Astrocyte (in vitro differentiated cells and primary cell): ENCODE results near the gene CRACDL. TPM values are rescaled to one million over a fixed set of nuclear protein-coding genes. Genes with fewer than 3 reads are reported as not detected.

Experiments
- DNase-seq: peaks from one replicate; pipeline ENCODE4 v3.0.0-alpha.2; 2010; ENCODE audit warnings: low read depth
- FAIRE-seq: peaks from 2 replicates; lab custom pipeline; 2011; peaks lifted over from hg19 to GRCh38; lab: Jason Lieb, UNC
- H2AFZ ChIP-seq: 2 replicates; pipeline ENCODE4 v1.6.0; 2012; ENCODE audit warnings: low read depth, low read length, inconsistent platforms
- H3K27ac ChIP-seq: 2 replicates; pipeline ENCODE4 v1.5.1; 2011; ENCODE audit warnings: low read depth, low read length, inconsistent platforms
- H3K27me3 ChIP-seq: 2 replicates; pipeline ENCODE4 v1.6.0; 2011; ENCODE audit warnings: low read length, inconsistent platforms; ENCODE audit not compliant: insufficient read depth
- H3K36me3 ChIP-seq: 2 replicates; pipeline ENCODE4 v1.5.1; 2011; ENCODE audit warnings: low read length, inconsistent platforms; ENCODE audit not compliant: insufficient read depth
- H3K4me1 ChIP-seq: 2 replicates; pipeline ENCODE4 v1.5.1; 2011; ENCODE audit warnings: low read length, inconsistent platforms; ENCODE audit not compliant: insufficient read depth
- H3K4me2 ChIP-seq: 2 replicates; pipeline ENCODE4 v1.6.0; 2012; ENCODE audit warnings: low read length, inconsistent platforms
- H3K4me3 ChIP-seq: 2 replicates; pipeline ENCODE4 v1.5.1; 2011; ENCODE audit warnings: low read depth, mild to moderate bottlenecking, low read length, inconsistent platforms; ENCODE audit not compliant: insufficient read depth
- H3K79me2 ChIP-seq: 2 replicates; pipeline ENCODE4 v1.6.0; 2012; ENCODE audit warnings: mild to moderate bottlenecking, low read length, inconsistent platforms; ENCODE audit not compliant: insufficient read depth
- H3K9ac ChIP-seq: 2 replicates; pipeline ENCODE4 v1.6.0; 2012; ENCODE audit warnings: mild to moderate bottlenecking, low read length, inconsistent platforms
- H3K9me3 ChIP-seq: 2 replicates; pipeline ENCODE4 v1.5.1; 2012; ENCODE audit warnings: low read depth, mild to moderate bottlenecking, low read length, inconsistent platforms; ENCODE audit not compliant: insufficient read depth
- H4K20me1 ChIP-seq: 2 replicates; pipeline ENCODE4 v1.6.0; 2012; ENCODE audit warnings: low read length, inconsistent platforms; ENCODE audit not compliant: insufficient read depth
- H3K27ac Mint-ChIP-seq: one replicate; pipeline ENCODE4 v1.8.0; 2021; ENCODE audit warnings: mild to moderate bottlenecking, mixed read lengths; ENCODE audit not compliant: unreplicated experiment
- H3K27me3 Mint-ChIP-seq: one replicate; pipeline ENCODE4 v1.8.0; 2021; ENCODE audit warnings: low read depth, mixed read lengths; ENCODE audit not compliant: unreplicated experiment
- H3K36me3 Mint-ChIP-seq: one replicate; pipeline ENCODE4 v1.8.0; 2021; ENCODE audit warnings: low read depth, mixed read lengths; ENCODE audit not compliant: unreplicated experiment
- H3K4me1 Mint-ChIP-seq: one replicate; pipeline ENCODE4 v1.8.0; 2021; ENCODE audit warnings: low read depth, mixed read lengths; ENCODE audit not compliant: unreplicated experiment
- H3K4me3 Mint-ChIP-seq: one replicate; pipeline ENCODE4 v1.8.0; 2021; ENCODE audit warnings: mild to moderate bottlenecking, moderate library complexity, mixed read lengths; ENCODE audit not compliant: unreplicated experiment
- H3K9me3 Mint-ChIP-seq: one replicate; pipeline ENCODE4 v1.8.0; 2021; ENCODE audit warnings: mild to moderate bottlenecking, mixed read lengths; ENCODE audit not compliant: unreplicated experiment
- CTCF ChIP-seq: IDR thresholded peaks from 2 replicates; pipeline ENCODE4 v1.5.1; 2011; ENCODE audit warnings: low read depth, mild to moderate bottlenecking, inconsistent platforms, low read length, moderate library complexity; ENCODE audit not compliant: insufficient read depth
- EZH2 ChIP-seq: IDR thresholded peaks from 2 replicates; pipeline ENCODE4 v1.6.1; 2012; ENCODE audit warnings: mild to moderate bottlenecking, low read length, inconsistent platforms; ENCODE audit not compliant: insufficient read depth
- total RNA-seq: library from RNA; stranded (reverse); gene quantifications from 2 replicates; pipeline ENCODE4 v1.2.1, GENCODE V29; 2021

CRACDL gene
- total RNA-seq, 1 donor from 2014 or later: 1.8 TPM

- Histone ChIP-seq H2AFZ (no peak overlapping the region), H3K9ac (peak overlapping the region; percentile 43), H3K79me2 (no peaks in the 10 kb centered on the region), H3K4me2 (peak overlapping the region; percentile 73), H3K9me3 (no peaks in the 10 kb centered on the region), H3K4me1 (peaks cover 54% of the 10 kb centered on the region), H3K4me3 (no peak overlapping the region), H3K27ac (peak overlapping the region; percentile 63), H3K36me3 (no peaks in the 10 kb centered on the region), H3K27me3 (no peaks in the 10 kb centered on the region), H4K20me1 (no peaks in the 10 kb centered on the region)
- peak; percentile 50 for DNase-seq
- H3K4me1 Mint-ChIP-seq: peaks cover 58% of the 10 kb centered on the region
- no peak overlapping the region for H3K4me3 Mint-ChIP-seq
- H3K9me3 Mint-ChIP-seq: no peaks in the 10 kb centered on the region
- H3K27ac Mint-ChIP-seq: peak overlapping the region; percentile 55
- FAIRE-seq: peak; percentile 37
- TF ChIP-seq CTCF: no peak
- H3K27me3 Mint-ChIP-seq: no peaks in the 10 kb centered on the region
- no peaks in the 10 kb centered on the region for H3K36me3 Mint-ChIP-seq
Measured at GRCh38 chr2:98911376-98912154, 24.5 kb downstream of the CRACDL start.

- FAIRE-seq: no peak
- no peaks in the 10 kb centered on the region for H3K27me3 Mint-ChIP-seq
- H3K9me3 Mint-ChIP-seq: no peaks in the 10 kb centered on the region
- H3K27ac Mint-ChIP-seq: no peak overlapping the region
- H3K27me3 ChIP-seq: no peaks in the 10 kb centered on the region
- H3K27ac ChIP-seq: no peak overlapping the region
- no peak overlapping the region for H3K4me3 ChIP-seq
- no peaks in the 10 kb centered on the region for H3K36me3 ChIP-seq
- no peaks in the 10 kb centered on the region for H4K20me1 ChIP-seq
- no peaks in the 10 kb centered on the region for H3K36me3 Mint-ChIP-seq
- H3K79me2 ChIP-seq: no peaks in the 10 kb centered on the region
- no peak for DNase-seq
- H3K4me1 Mint-ChIP-seq: peaks cover 57% of the 10 kb centered on the region
- H3K4me1 ChIP-seq: peaks cover 50% of the 10 kb centered on the region
- no peak for TF ChIP-seq CTCF
- TF ChIP-seq EZH2: no peak
- no peak overlapping the region for H3K4me3 Mint-ChIP-seq
- no peak overlapping the region for H3K9ac ChIP-seq
- no peak overlapping the region for H3K4me2 ChIP-seq
- no peak overlapping the region for H2AFZ ChIP-seq
- no peaks in the 10 kb centered on the region for H3K9me3 ChIP-seq
Measured at GRCh38 chr2:98911126-98911375, 25.0 kb downstream of the CRACDL start.

- Mint-ChIP-seq H3K4me1 (peaks cover 53% of the 10 kb centered on the region), H3K27me3 (no peaks in the 10 kb centered on the region)
- no peak for DNase-seq
Measured at GRCh38 chr2:98910349-98911125, 25.5 kb downstream of the CRACDL start.

More at GRCh38 chr2:98910349-98911125, 25.5 kb downstream of the CRACDL start:
- H3K9me3 Mint-ChIP-seq: no peaks in the 10 kb centered on the region
- Histone ChIP-seq H2AFZ (no peak overlapping the region), H3K9me3 (no peaks in the 10 kb centered on the region), H4K20me1 (no peaks in the 10 kb centered on the region), H3K79me2 (no peaks in the 10 kb centered on the region), H3K4me1 (peaks cover 45% of the 10 kb centered on the region), H3K4me2 (no peak overlapping the region), H3K4me3 (no peak overlapping the region), H3K36me3 (no peaks in the 10 kb centered on the region), H3K9ac (no peak overlapping the region), H3K27me3 (no peaks in the 10 kb centered on the region), H3K27ac (no peak overlapping the region)
- no peak overlapping the region for H3K4me3 Mint-ChIP-seq
- TF ChIP-seq EZH2: no peak
- no peak for TF ChIP-seq CTCF
- H3K27ac Mint-ChIP-seq: no peak overlapping the region
- FAIRE-seq: no peak
- no peaks in the 10 kb centered on the region for H3K36me3 Mint-ChIP-seq
